SK-N-MC (cell line): ENCODE measurements around the gene DLGAP1.

Experiments used
- DNase-seq: peaks from one replicate; pipeline ENCODE4 v3.0.0-alpha.2; 2011; ENCODE audit warnings: low read depth, low spot score
- H3K27ac ChIP-seq: fragments of 200-600 bp; sonication (generic); 2 replicates; pipeline ENCODE4 v1.5.1; 2016; ENCODE audit warnings: mixed run types
- H3K36me3 ChIP-seq: fragments of 200-600 bp; sonication (generic); 2 replicates; pipeline ENCODE4 v1.6.1; 2017; ENCODE audit warnings: antibody characterized with exemption, low read length, mixed read lengths; ENCODE audit not compliant: insufficient read depth
- H3K4me3 ChIP-seq: fragments of 200-600 bp; sonication (generic); 2 replicates; pipeline ENCODE4 v1.5.1; 2016
- H3K9ac ChIP-seq: fragments of 200-600 bp; sonication (generic); 2 replicates; pipeline ENCODE4 v1.8.0; 2017; ENCODE audit warnings: mixed run types, mixed read lengths; ENCODE audit not compliant: insufficient read length
- H3K9me3 ChIP-seq: fragments of 200-600 bp; sonication (generic); 2 replicates; pipeline ENCODE4 v1.6.1; 2017; ENCODE audit warnings: low read depth, mild to moderate bottlenecking, antibody characterized with exemption, low read length, moderate library complexity, mixed read lengths
- EZH2 ChIP-seq: fragments of 200-600 bp; sonication (generic); IDR thresholded peaks from one replicate; pipeline ENCODE4 v1.6.1; 2017; ENCODE audit warnings: antibody characterized with exemption
- FOXP2 ChIP-seq: optimal IDR thresholded peaks from 2 replicates; pipeline ENCODE3; 2011; ENCODE audit warnings: mild to moderate bottlenecking, moderate library complexity; ENCODE audit not compliant: insufficient read depth; ENCODE audit errors: extremely low read length, control extremely low read depth
- POLR2AphosphoS5 ChIP-seq: IDR thresholded peaks from 2 replicates; pipeline ENCODE4 v1.6.1; 2012; ENCODE audit warnings: mild to moderate bottlenecking, low read depth, low read length, borderline replicate concordance

The DLGAP1 gene

GRCh38 chr18:4369705-4370104 is 85.4 kb downstream of the DLGAP1 start:
- no peak overlapping the region for H3K4me3 ChIP-seq
- H3K27ac ChIP-seq, result no peak overlapping the region
- TF ChIP-seq POLR2AphosphoS5 (no peak), FOXP2 (no peak), EZH2 (no peak)
- no peak overlapping the region for H3K9ac ChIP-seq
- H3K9me3 ChIP-seq, result no peaks in the 10 kb centered on the region
- no peak for DNase-seq
- no peaks in the 10 kb centered on the region for H3K36me3 ChIP-seq

- TF ChIP-seq POLR2AphosphoS5 (no peak), FOXP2 (no peak)
- Histone ChIP-seq H3K9ac (no peak overlapping the region), H3K4me3 (no peak overlapping the region), H3K36me3 (no peaks in the 10 kb centered on the region), H3K9me3 (no peaks in the 10 kb centered on the region), H3K27ac (no peak overlapping the region)
- no peak for DNase-seq
These were observed 94.8 kb downstream of the DLGAP1 start for GRCh38 chr18:4360221-4360715.

- TF ChIP-seq EZH2 (no peak), POLR2AphosphoS5 (no peak), FOXP2 (no peak)
- no peak overlapping the region for H3K4me3 ChIP-seq
- no peaks in the 10 kb centered on the region for H3K36me3 ChIP-seq
- no peak overlapping the region for H3K9ac ChIP-seq
- no peaks in the 10 kb centered on the region for H3K9me3 ChIP-seq
- H3K27ac ChIP-seq, result no peak overlapping the region
- no peak for DNase-seq
These were observed 96.5 kb downstream of the DLGAP1 start for GRCh38 chr18:4358618-4359017.

GRCh38 chr18:4357579-4357978 is 97.5 kb downstream of the DLGAP1 start:
- Histone ChIP-seq H3K9ac (no peak overlapping the region), H3K36me3 (no peaks in the 10 kb centered on the region), H3K4me3 (no peak overlapping the region), H3K9me3 (no peaks in the 10 kb centered on the region), H3K27ac (no peak overlapping the region)
- TF ChIP-seq FOXP2 (no peak), EZH2 (no peak), POLR2AphosphoS5 (no peak)
- DNase-seq, result no peak

GRCh38 chr18:4356929-4357328 is 98.2 kb downstream of the DLGAP1 start:
- Histone ChIP-seq H3K9ac (no peak overlapping the region), H3K27ac (no peak overlapping the region), H3K4me3 (no peak overlapping the region), H3K36me3 (no peaks in the 10 kb centered on the region), H3K9me3 (no peaks in the 10 kb centered on the region)
- no peak for DNase-seq
- TF ChIP-seq POLR2AphosphoS5 (no peak), EZH2 (no peak), FOXP2 (no peak)

- no peak overlapping the region for H3K9ac ChIP-seq
- TF ChIP-seq FOXP2 (no peak), POLR2AphosphoS5 (no peak), EZH2 (no peak)
- H3K9me3 ChIP-seq, result no peaks in the 10 kb centered on the region
- H3K36me3 ChIP-seq, result no peaks in the 10 kb centered on the region
- DNase-seq, result no peak
- no peak overlapping the region for H3K4me3 ChIP-seq
- H3K27ac ChIP-seq, result no peak overlapping the region
These were observed 101.2 kb downstream of the DLGAP1 start for GRCh38 chr18:4353853-4354418.

GRCh38 chr18:4352746-4353551 is 102.2 kb downstream of the DLGAP1 start:
- H3K27ac ChIP-seq, result no peak overlapping the region
- H3K9me3 ChIP-seq, result no peaks in the 10 kb centered on the region
- no peak overlapping the region for H3K9ac ChIP-seq
- no peak for DNase-seq
- TF ChIP-seq EZH2, result no peak
- TF ChIP-seq FOXP2, result no peak
- TF ChIP-seq POLR2AphosphoS5, result no peak
- H3K36me3 ChIP-seq, result no peaks in the 10 kb centered on the region
- H3K4me3 ChIP-seq, result no peak overlapping the region

GRCh38 chr18:4351005-4351404 is 104.1 kb downstream of the DLGAP1 start:
- no peaks in the 10 kb centered on the region for H3K36me3 ChIP-seq
- DNase-seq, result no peak
- TF ChIP-seq FOXP2 (no peak), EZH2 (no peak), POLR2AphosphoS5 (no peak)
- H3K9ac ChIP-seq, result no peak overlapping the region
- no peak overlapping the region for H3K27ac ChIP-seq
- H3K4me3 ChIP-seq, result no peak overlapping the region
- no peaks in the 10 kb centered on the region for H3K9me3 ChIP-seq
